Prostate gland (tissue), 2 donors: ENCODE data around the gene NGB. TPM values are rescaled to one million over a fixed set of nuclear protein-coding genes. Genes with fewer than 3 reads are reported as not detected.

Source experiments
- DNase-seq: peaks from one replicate; pipeline ENCODE4 v3.0.0-alpha.2; 2019; ENCODE audit warnings: low spot score
- H3K27ac ChIP-seq, 2 donors: fragments of 200-600 bp; sonication (generic); 2 replicates each; pipeline ENCODE4 v1.5.1; 2017 to 2019
- H3K27me3 ChIP-seq: fragments of 200-600 bp; sonication (generic); replicated peaks from 2 replicates; pipeline ENCODE4 v1.5.1; 2019; ENCODE audit not compliant: insufficient read depth
- H3K36me3 ChIP-seq, 2 donors: fragments of 200-600 bp; sonication (generic); 1 replicate in 1 of 2; 2 replicates in 1 of 2; pipeline versions ENCODE4 v1.5.1 to v1.8.1; 2017 to 2019
- H3K4me1 ChIP-seq: fragments of 200-600 bp; sonication (generic); replicated peaks from 2 replicates; pipeline ENCODE4 v1.5.1; 2019
- H3K4me3 ChIP-seq, 2 donors: fragments of 200-600 bp; sonication (generic); 2 replicates each; pipeline ENCODE4 v1.5.1; 2017 to 2019
- H3K9me3 ChIP-seq: fragments of 200-600 bp; sonication (generic); 2 replicates; pipeline ENCODE4 v1.5.1; 2017
- CTCF ChIP-seq, 4 experiments: fragments of 200-600 bp in 2 of 4; fragments of 450-650 bp in 2 of 4; sonication (generic) in 2 of 4; IDR thresholded peaks; 1 replicate in 3 of 4; 2 replicates in 1 of 4; pipeline ENCODE4 v1.5.1; 2016 to 2019; ENCODE audit warnings: antibody characterized with exemption in 4 of 4, mild to moderate bottlenecking in 2 of 4, moderate library complexity in 2 of 4
- POLR2A ChIP-seq: fragments of 450-650 bp; IDR thresholded peaks from one replicate; pipeline ENCODE4 v1.6.1; 2016; ENCODE audit warnings: antibody characterized with exemption, mild to moderate bottlenecking
- POLR2AphosphoS5 ChIP-seq: sonication (generic); formaldehyde crosslinking; IDR thresholded peaks from one replicate; pipeline ENCODE4 v1.6.1; 2017; ENCODE audit warnings: antibody characterized with exemption
- whole genome bisulfite sequencing: methylation state at CpG from one replicate; pipeline ENCODE4 v1.1.5; 2018; 5-methylcytosine and 5-hydroxymethylcytosine counted together
- intact Hi-C: fragments of 100-400 bp; cut with DNase I; formaldehyde crosslinking; loops from one replicate; pipeline ENCODE4 v1.14.2; 2022
- total RNA-seq, 2 donors: library from RNA; depleted of rRNA; stranded (reverse); fragments of >200 nt; gene quantifications; one replicate each; pipeline ENCODE4 v1.1.0, GENCODE V29; 2016

Gene NGB
- total RNA-seq, 2 donors from 2014 or later, result 0.91 TPM; not detected in 1

GRCh38 chr14:77313371-77313770 is 42.4 kb upstream of the NGB start:
- no peaks in the 10 kb centered on the region for H3K9me3 ChIP-seq
- intact Hi-C loops, result loop anchor here (10.0 kb wide), 2 partner anchors 391 to 439 kb away; partner anchors contain the start of genes ALKBH1 and SLIRP

GRCh38 chr14:77311217-77311616 is 40.2 kb upstream of the NGB start:
- Histone ChIP-seq H3K36me3 (no peaks in the 10 kb centered on the region), H3K27me3 (no peaks in the 10 kb centered on the region), H3K4me3 (no peak overlapping the region), H3K9me3 (no peaks in the 10 kb centered on the region), H3K27ac (no peak overlapping the region), H3K4me1 (peaks cover 14% of the 10 kb centered on the region)
- WGBS, result 97% methylated on average over 2 of the region's 2 CpGs
- TF ChIP-seq POLR2AphosphoS5 (no peak), CTCF (IDR thresholded peaks at IDR 0.05) (no peak), POLR2A (no peak)
- DNase-seq, result no peak
- intact Hi-C loops, result loop anchor here (10.0 kb wide), 2 partner anchors 394 to 436 kb away; partner anchors contain the start of genes ALKBH1 and SLIRP

More at GRCh38 chr14:77313371-77313770, 42.4 kb upstream of the NGB start:
- no peak overlapping the region for H3K4me3 ChIP-seq
- H3K4me1 ChIP-seq, result peaks cover 20% of the 10 kb centered on the region
- no peaks in the 10 kb centered on the region for H3K36me3 ChIP-seq
- no peak for DNase-seq
- H3K27me3 ChIP-seq, result no peaks in the 10 kb centered on the region
- peak overlapping the region; percentile 61 to 64 for H3K27ac ChIP-seq
- 53% methylated on average over 1 of the region's 1 CpG for WGBS
- no peak for TF ChIP-seq POLR2AphosphoS5
- no peak for TF ChIP-seq POLR2A
- no peak for TF ChIP-seq CTCF (IDR thresholded peaks at IDR 0.05)

GRCh38 chr14:77310026-77310425 is 39.0 kb upstream of the NGB start:
- H3K9me3 ChIP-seq, result no peaks in the 10 kb centered on the region
- H3K4me1 ChIP-seq, result peaks cover 10% of the 10 kb centered on the region
- no peak for TF ChIP-seq POLR2A
- TF ChIP-seq POLR2AphosphoS5, result no peak
- no peak for TF ChIP-seq CTCF (IDR thresholded peaks at IDR 0.05)
- no peak overlapping the region for H3K27ac ChIP-seq
- no peaks in the 10 kb centered on the region for H3K27me3 ChIP-seq
- DNase-seq, result no peak
- no peaks in the 10 kb centered on the region for H3K36me3 ChIP-seq
- intact Hi-C loops, result loop anchor here (10.0 kb wide), 2 partner anchors 395 to 435 kb away; partner anchors contain the start of genes ALKBH1 and SLIRP
- no peak overlapping the region for H3K4me3 ChIP-seq
- 81% methylated on average over 4 of the region's 4 CpGs for WGBS

- Histone ChIP-seq H3K36me3 (no peaks in the 10 kb centered on the region), H3K4me3 (no peak overlapping the region), H3K27ac (no peak overlapping the region), H3K27me3 (no peaks in the 10 kb centered on the region), H3K4me1 (peaks cover under 1% of the 10 kb centered on the region), H3K9me3 (no peaks in the 10 kb centered on the region)
- 87% methylated on average over 4 of the region's 4 CpGs for WGBS
- intact Hi-C loops, result no loop called here
- DNase-seq, result no peak
- TF ChIP-seq POLR2A, result no peak
- no peak for TF ChIP-seq CTCF (IDR thresholded peaks at IDR 0.05)
- no peak for TF ChIP-seq POLR2AphosphoS5
Observed at GRCh38 chr14:77309131-77309530, 38.1 kb upstream of the NGB start.

- Histone ChIP-seq H3K27me3 (no peaks in the 10 kb centered on the region), H3K4me1 (no peaks in the 10 kb centered on the region), H3K4me3 (no peak overlapping the region), H3K9me3 (no peaks in the 10 kb centered on the region), H3K27ac (no peak overlapping the region), H3K36me3 (no peaks in the 10 kb centered on the region)
- WGBS, result 21% methylated on average over 3 of the region's 3 CpGs
- intact Hi-C loops, result no loop called here
- TF ChIP-seq CTCF (IDR thresholded peaks at IDR 0.05), result no peak
- no peak for TF ChIP-seq POLR2A
- TF ChIP-seq POLR2AphosphoS5, result no peak
- no peak for DNase-seq
Observed at GRCh38 chr14:77306851-77307496, 36.0 kb upstream of the NGB start.
